GM23338 (cell line): ENCODE data around the gene SFTPB. TPM values are rescaled to one million over a fixed set of nuclear protein-coding genes. Genes with fewer than 3 reads are reported as not detected.

Source experiments
- ATAC-seq: fragments of 200-7000 bp; cut with Tn5 transposase; 3 replicates; pipeline ENCODE4 v1.9.1; 2020
- DNase-seq: peaks from one replicate; pipeline ENCODE4 v3.0.0-alpha.2; 2015; ENCODE audit warnings: low spot score
- H2AFZ ChIP-seq: fragments of 200-600 bp; sonication (generic); 2 replicates; pipeline ENCODE4 v1.8.0; 2016; ENCODE audit warnings: antibody characterized with exemption, mild to moderate bottlenecking, moderate library complexity
- H3F3A ChIP-seq: fragments of 200-600 bp; sonication (generic); replicated peaks from 2 replicates; pipeline ENCODE4 v1.8.0; 2017; ENCODE audit warnings: antibody characterized with exemption, mixed run types, low read depth
- H3K27ac ChIP-seq: fragments of 200-600 bp; sonication (generic); 2 replicates; pipeline ENCODE4 v1.6.1; 2016; ENCODE audit warnings: low read depth
- H3K27me3 ChIP-seq: fragments of 200-600 bp; sonication (generic); 2 replicates; pipeline ENCODE4 v1.8.0; 2016; ENCODE audit warnings: mild to moderate bottlenecking, mixed run types, moderate library complexity; ENCODE audit not compliant: insufficient read depth
- H3K36me3 ChIP-seq: fragments of 200-600 bp; sonication (generic); 2 replicates; pipeline ENCODE4 v1.8.0; 2016; ENCODE audit warnings: mild to moderate bottlenecking; ENCODE audit not compliant: insufficient read depth
- H3K4me1 ChIP-seq: fragments of 200-600 bp; sonication (generic); 2 replicates; pipeline ENCODE4 v1.8.0; 2016; ENCODE audit warnings: mild to moderate bottlenecking, moderate library complexity; ENCODE audit not compliant: insufficient read depth
- H3K4me2 ChIP-seq: fragments of 200-600 bp; sonication (generic); 2 replicates; pipeline ENCODE4 v1.7.1; 2017; ENCODE audit warnings: mixed run types
- H3K4me3 ChIP-seq: fragments of 200-600 bp; sonication (generic); 2 replicates; pipeline ENCODE4 v1.6.1; 2016; ENCODE audit warnings: mixed run types
- H3K79me2 ChIP-seq: fragments of 200-600 bp; sonication (generic); replicated peaks from 2 replicates; pipeline ENCODE4 v1.8.0; 2017; ENCODE audit warnings: mild to moderate bottlenecking; ENCODE audit not compliant: insufficient read depth
- H3K9me2 ChIP-seq: fragments of 200-600 bp; sonication (generic); 2 replicates; pipeline ENCODE4 v1.8.0; 2017; ENCODE audit not compliant: insufficient read depth
- H4K20me1 ChIP-seq: fragments of 200-600 bp; sonication (generic); replicated peaks from 2 replicates; pipeline ENCODE4 v1.8.0; 2017; ENCODE audit warnings: mild to moderate bottlenecking; ENCODE audit not compliant: insufficient read depth
- H3K27ac Mint-ChIP-seq: 2 replicates; pipeline ENCODE4 v1.8.0; 2020; ENCODE audit warnings: inconsistent platforms, mild to moderate bottlenecking, moderate library complexity, mixed read lengths
- H3K27me3 Mint-ChIP-seq: 3 replicates; pipeline ENCODE4 v1.8.0; 2022; ENCODE audit warnings: low read depth, mild to moderate bottlenecking, moderate library complexity, mixed read lengths, inconsistent platforms; ENCODE audit not compliant: insufficient read depth, poor library complexity
- H3K36me3 Mint-ChIP-seq: 3 replicates; pipeline ENCODE4 v1.8.0; 2021; ENCODE audit warnings: low read depth, mild to moderate bottlenecking, inconsistent platforms, moderate library complexity, mixed read lengths
- H3K4me1 Mint-ChIP-seq: 3 replicates; pipeline ENCODE4 v1.8.0; 2020; ENCODE audit warnings: mild to moderate bottlenecking, inconsistent platforms, mixed read lengths
- H3K4me3 Mint-ChIP-seq: 3 replicates; pipeline ENCODE4 v1.8.0; 2021; ENCODE audit warnings: moderate library complexity, mild to moderate bottlenecking, inconsistent platforms, mixed read lengths
- H3K9me3 Mint-ChIP-seq: 3 replicates; pipeline ENCODE4 v1.8.0; 2020; ENCODE audit warnings: moderate library complexity, mild to moderate bottlenecking, inconsistent platforms, mixed read lengths
- CREB1 ChIP-seq: fragments of 250-450 bp; sonication (Bioruptor Pico); IDR thresholded peaks from 2 replicates; pipeline ENCODE4 v1.5.0; 2020; ENCODE audit warnings: low read depth, mild to moderate bottlenecking, moderate library complexity
- EZH2phosphoT487 ChIP-seq: fragments of 200-600 bp; sonication (generic); IDR thresholded peaks from one replicate; pipeline ENCODE4 v1.8.1; 2018; ENCODE audit warnings: antibody characterized with exemption; ENCODE audit not compliant: unreplicated experiment
- ZNF114 ChIP-seq: fragments of 250-450 bp; sonication (Bioruptor Pico); IDR thresholded peaks from 2 replicates; pipeline ENCODE4 v1.5.0; 2020; ENCODE audit warnings: mild to moderate bottlenecking, moderate library complexity
- polyA plus RNA-seq: library from polyadenylated mRNA; unstranded; fragments of >200 nt; fragmentation: Nextera tagmentation; extraction: Ambion mirVana; gene quantifications from 2 replicates; pipeline ENCODE4 v1.2.1, GENCODE V29; 2016
- total RNA-seq: library from RNA; depleted of rRNA; stranded (reverse); fragments of >200 nt; shearing (Covaris generic); gene quantifications from 2 replicates; pipeline ENCODE4 v1.2.3, GENCODE V29; 2014
- TF ChIP-seq, protein P1 (sequence below): fragments of 250-450 bp; sonication (Bioruptor Pico); IDR thresholded peaks from 2 replicates; pipeline ENCODE4 v1.5.0; 2020; ENCODE audit warnings: mild to moderate bottlenecking, moderate library complexity
- TF ChIP-seq, protein P2 (sequence below): IDR thresholded peaks from 2 replicates; pipeline ENCODE4 v1.6.1; 2016; ENCODE audit warnings: antibody characterized with exemption

Gene SFTPB
- total and polyA plus RNA-seq, 2 experiments from 2014 or later: 0.06 TPM; not detected in 1

DNA sequence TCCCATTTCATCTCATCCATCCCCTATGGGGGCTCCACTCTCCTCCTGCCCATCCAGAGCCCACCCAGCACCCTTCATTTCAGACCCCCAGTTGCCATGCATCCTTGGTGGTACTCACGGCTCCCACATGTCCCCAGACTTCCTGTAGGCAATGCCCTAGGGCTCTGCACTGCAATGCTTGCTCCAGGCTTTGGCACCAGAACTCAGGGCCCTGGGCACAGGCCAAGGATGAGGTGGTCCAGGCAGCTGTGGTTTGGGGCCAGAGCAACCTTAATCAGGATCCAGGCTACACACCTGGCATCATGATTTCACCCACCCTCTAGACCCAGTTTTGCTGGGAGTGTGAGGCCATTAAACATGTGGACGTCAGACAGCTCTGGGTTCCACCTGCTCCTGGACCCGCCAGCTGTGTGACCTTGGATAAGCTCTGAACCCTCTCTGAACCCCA lies 414 bp downstream of the SFTPB start:
- TF ChIP-seq ZNF114 (CRISPR knock-in tag) (no peak), EZH2phosphoT487 (no peak), CREB1 (CRISPR knock-in tag) (no peak)
- TF ChIP-seq, protein P1, sequence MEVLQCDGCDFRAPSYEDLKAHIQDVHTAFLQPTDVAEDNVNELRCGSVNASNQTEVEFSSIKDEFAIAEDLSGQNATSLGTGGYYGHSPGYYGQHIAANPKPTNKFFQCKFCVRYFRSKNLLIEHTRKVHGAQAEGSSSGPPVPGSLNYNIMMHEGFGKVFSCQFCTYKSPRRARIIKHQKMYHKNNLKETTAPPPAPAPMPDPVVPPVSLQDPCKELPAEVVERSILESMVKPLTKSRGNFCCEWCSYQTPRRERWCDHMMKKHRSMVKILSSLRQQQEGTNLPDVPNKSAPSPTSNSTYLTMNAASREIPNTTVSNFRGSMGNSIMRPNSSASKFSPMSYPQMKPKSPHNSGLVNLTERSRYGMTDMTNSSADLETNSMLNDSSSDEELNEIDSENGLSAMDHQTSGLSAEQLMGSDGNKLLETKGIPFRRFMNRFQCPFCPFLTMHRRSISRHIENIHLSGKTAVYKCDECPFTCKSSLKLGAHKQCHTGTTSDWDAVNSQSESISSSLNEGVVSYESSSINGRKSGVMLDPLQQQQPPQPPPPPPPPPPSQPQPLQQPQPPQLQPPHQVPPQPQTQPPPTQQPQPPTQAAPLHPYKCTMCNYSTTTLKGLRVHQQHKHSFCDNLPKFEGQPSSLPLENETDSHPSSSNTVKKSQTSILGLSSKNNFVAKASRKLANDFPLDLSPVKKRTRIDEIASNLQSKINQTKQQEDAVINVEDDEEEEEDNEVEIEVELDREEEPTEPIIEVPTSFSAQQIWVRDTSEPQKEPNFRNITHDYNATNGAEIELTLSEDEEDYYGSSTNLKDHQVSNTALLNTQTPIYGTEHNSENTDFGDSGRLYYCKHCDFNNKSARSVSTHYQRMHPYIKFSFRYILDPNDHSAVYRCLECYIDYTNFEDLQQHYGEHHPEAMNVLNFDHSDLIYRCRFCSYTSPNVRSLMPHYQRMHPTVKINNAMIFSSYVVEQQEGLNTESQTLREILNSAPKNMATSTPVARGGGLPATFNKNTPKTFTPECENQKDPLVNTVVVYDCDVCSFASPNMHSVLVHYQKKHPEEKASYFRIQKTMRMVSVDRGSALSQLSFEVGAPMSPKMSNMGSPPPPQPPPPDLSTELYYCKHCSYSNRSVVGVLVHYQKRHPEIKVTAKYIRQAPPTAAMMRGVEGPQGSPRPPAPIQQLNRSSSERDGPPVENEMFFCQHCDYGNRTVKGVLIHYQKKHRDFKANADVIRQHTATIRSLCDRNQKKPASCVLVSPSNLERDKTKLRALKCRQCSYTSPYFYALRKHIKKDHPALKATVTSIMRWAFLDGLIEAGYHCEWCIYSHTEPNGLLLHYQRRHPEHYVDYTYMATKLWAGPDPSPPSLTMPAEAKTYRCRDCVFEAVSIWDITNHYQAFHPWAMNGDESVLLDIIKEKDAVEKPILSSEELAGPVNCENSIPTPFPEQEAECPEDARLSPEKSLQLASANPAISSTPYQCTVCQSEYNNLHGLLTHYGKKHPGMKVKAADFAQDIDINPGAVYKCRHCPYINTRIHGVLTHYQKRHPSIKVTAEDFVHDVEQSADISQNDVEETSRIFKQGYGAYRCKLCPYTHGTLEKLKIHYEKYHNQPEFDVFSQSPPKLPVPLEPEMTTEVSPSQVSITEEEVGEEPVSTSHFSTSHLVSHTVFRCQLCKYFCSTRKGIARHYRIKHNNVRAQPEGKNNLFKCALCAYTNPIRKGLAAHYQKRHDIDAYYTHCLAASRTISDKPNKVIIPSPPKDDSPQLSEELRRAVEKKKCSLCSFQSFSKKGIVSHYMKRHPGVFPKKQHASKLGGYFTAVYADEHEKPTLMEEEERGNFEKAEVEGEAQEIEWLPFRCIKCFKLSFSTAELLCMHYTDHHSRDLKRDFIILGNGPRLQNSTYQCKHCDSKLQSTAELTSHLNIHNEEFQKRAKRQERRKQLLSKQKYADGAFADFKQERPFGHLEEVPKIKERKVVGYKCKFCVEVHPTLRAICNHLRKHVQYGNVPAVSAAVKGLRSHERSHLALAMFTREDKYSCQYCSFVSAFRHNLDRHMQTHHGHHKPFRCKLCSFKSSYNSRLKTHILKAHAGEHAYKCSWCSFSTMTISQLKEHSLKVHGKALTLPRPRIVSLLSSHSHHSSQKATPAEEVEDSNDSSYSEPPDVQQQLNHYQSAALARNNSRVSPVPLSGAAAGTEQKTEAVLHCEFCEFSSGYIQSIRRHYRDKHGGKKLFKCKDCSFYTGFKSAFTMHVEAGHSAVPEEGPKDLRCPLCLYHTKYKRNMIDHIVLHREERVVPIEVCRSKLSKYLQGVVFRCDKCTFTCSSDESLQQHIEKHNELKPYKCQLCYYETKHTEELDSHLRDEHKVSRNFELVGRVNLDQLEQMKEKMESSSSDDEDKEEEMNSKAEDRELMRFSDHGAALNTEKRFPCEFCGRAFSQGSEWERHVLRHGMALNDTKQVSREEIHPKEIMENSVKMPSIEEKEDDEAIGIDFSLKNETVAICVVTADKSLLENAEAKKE: no peak
- Histone ChIP-seq H3K27ac (no peak overlapping the region), H3K4me2 (no peak overlapping the region), H3K36me3 (no peaks in the 10 kb centered on the region), H3K4me3 (no peak overlapping the region), H3K79me2 (no peaks in the 10 kb centered on the region), H3K4me1 (no peaks in the 10 kb centered on the region), H3F3A (no peaks in the 10 kb centered on the region), H2AFZ (no peak overlapping the region), H3K27me3 (no peaks in the 10 kb centered on the region), H3K9me2 (no peaks in the 10 kb centered on the region), H4K20me1 (no peaks in the 10 kb centered on the region)
- Mint-ChIP-seq H3K27me3 (peaks cover 10% of the 10 kb centered on the region), H3K27ac (no peak overlapping the region), H3K9me3 (no peaks in the 10 kb centered on the region), H3K36me3 (no peaks in the 10 kb centered on the region), H3K4me3 (no peak overlapping the region), H3K4me1 (peaks cover 3% of the 10 kb centered on the region)
- ATAC-seq: no peak
- no peak for DNase-seq

DNA sequence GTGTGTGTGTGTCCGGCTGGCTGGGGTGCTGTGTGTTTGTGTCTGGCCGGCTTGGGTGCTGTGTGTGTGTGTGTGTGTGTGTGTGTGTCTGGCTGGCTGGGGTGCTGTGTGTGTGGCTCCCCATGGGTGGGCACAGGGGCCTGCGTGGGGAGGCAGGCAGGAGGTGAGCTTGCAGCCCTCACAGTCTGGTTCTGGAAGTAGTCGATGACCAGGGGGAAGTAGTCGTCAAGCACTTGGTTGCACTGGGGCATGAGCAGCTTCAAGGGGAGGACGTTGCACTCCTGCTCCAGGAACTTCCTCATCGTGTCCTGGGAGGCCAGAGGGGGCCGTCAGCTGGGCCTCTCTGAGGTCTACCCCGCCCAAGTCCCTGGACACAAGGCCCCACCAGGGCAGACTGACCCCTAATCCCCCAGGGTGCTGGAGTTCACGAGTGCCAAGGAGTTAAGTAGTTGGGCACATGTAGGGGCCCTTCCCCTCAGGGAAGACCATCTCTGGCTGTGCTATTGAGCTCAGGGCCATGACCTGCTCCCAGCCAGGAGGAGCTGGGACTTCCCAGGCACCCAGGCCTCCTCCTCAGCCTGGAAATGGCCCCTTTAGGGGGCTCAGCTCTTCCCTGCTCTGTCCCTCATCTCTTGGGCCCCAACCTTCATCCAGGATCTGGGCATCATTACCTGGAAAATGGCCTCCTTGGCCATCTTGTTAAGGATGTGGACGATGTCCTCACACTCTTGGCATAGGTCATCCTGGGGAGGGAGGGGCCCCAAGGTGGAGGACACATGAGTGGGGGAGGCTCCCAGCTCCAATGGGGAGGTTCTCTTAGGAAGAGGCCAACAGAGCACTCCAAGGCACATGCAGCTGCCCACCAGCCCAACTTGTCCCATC lies 1.3 kb downstream of the SFTPB start:
- H3F3A ChIP-seq: no peaks in the 10 kb centered on the region
- H3K4me1 ChIP-seq: no peaks in the 10 kb centered on the region
- H4K20me1 ChIP-seq: no peaks in the 10 kb centered on the region
- DNase-seq (no peak), ATAC-seq (no peak)
- H3K27me3 ChIP-seq: no peaks in the 10 kb centered on the region
- H3K27ac ChIP-seq: no peak overlapping the region
- H3K4me2 ChIP-seq: no peak overlapping the region
- no peaks in the 10 kb centered on the region for H3K79me2 ChIP-seq
- no peaks in the 10 kb centered on the region for H3K9me2 ChIP-seq
- Mint-ChIP-seq H3K4me3 (no peak overlapping the region), H3K9me3 (no peaks in the 10 kb centered on the region), H3K27ac (no peak overlapping the region), H3K36me3 (no peaks in the 10 kb centered on the region), H3K4me1 (no peaks in the 10 kb centered on the region; the same call in 2 of the 3 replicates), H3K27me3 (peaks cover 12% of the 10 kb centered on the region)
- H3K4me3 ChIP-seq: no peak overlapping the region
- H2AFZ ChIP-seq: no peak overlapping the region
- no peaks in the 10 kb centered on the region for H3K36me3 ChIP-seq
- TF ChIP-seq, protein P2, sequence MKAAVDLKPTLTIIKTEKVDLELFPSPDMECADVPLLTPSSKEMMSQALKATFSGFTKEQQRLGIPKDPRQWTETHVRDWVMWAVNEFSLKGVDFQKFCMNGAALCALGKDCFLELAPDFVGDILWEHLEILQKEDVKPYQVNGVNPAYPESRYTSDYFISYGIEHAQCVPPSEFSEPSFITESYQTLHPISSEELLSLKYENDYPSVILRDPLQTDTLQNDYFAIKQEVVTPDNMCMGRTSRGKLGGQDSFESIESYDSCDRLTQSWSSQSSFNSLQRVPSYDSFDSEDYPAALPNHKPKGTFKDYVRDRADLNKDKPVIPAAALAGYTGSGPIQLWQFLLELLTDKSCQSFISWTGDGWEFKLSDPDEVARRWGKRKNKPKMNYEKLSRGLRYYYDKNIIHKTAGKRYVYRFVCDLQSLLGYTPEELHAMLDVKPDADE: no peak
